ENCODE data around the gene OPCML. TPM values are rescaled to one million over a fixed set of nuclear protein-coding genes. Genes with fewer than 3 reads are reported as not detected.

OPCML gene
- total RNA-seq, 2 experiments from 2014 or later, result not detected

GRCh38 chr11:132855516-132855915, 676.8 kb downstream of the OPCML start:
- H3K27me3 Mint-ChIP-seq, result peaks cover 1% of the 10 kb centered on the region
- H3K9me3 Mint-ChIP-seq, result no peaks in the 10 kb centered on the region
- H3K36me3 Mint-ChIP-seq, result no peaks in the 10 kb centered on the region
- intact Hi-C loops (cut with micrococcal nuclease), result no loop called here
- CTCF ChIA-PET, result interaction anchor here (1.5 kb wide), 1 partner anchor 86 kb away, joined by 4 read pairs; no protein-coding TSS in a partner anchor
- no peak for DNase-seq
- H3K4me3 Mint-ChIP-seq, result no peak overlapping the region
- H3K27ac Mint-ChIP-seq, result no peak overlapping the region
- H3K4me1 Mint-ChIP-seq (ENCODE audit: low read depth), result no peaks in the 10 kb centered on the region
- POLR2A ChIA-PET, result no interaction called here

- Mint-ChIP-seq H3K27me3 (peaks cover 4% of the 10 kb centered on the region), H3K36me3 (no peaks in the 10 kb centered on the region), H3K27ac (no peak overlapping the region), H3K4me3 (no peak overlapping the region), H3K4me1 (ENCODE audit: low read depth) (no peaks in the 10 kb centered on the region), H3K9me3 (no peaks in the 10 kb centered on the region)
- ChIA-PET POLR2A (no interaction called here), CTCF (no interaction called here)
- DNase-seq, result no peak
- intact Hi-C loops (cut with micrococcal nuclease), result no loop called here
Observed at GRCh38 chr11:132853886-132854285, 678.4 kb downstream of the OPCML start.

GRCh38 chr11:132852361-132852760, 679.9 kb downstream of the OPCML start:
- Mint-ChIP-seq H3K4me1 (ENCODE audit: low read depth) (no peaks in the 10 kb centered on the region), H3K27me3 (peaks cover 2% of the 10 kb centered on the region), H3K9me3 (no peaks in the 10 kb centered on the region), H3K4me3 (no peak overlapping the region), H3K27ac (no peak overlapping the region), H3K36me3 (no peaks in the 10 kb centered on the region)
- intact Hi-C loops (cut with micrococcal nuclease), result no loop called here
- DNase-seq, result no peak
- CTCF ChIA-PET, result no interaction called here
- POLR2A ChIA-PET, result no interaction called here

- Mint-ChIP-seq H3K9me3 (no peaks in the 10 kb centered on the region), H3K27ac (no peak overlapping the region), H3K4me3 (no peak overlapping the region), H3K4me1 (ENCODE audit: low read depth) (no peaks in the 10 kb centered on the region), H3K27me3 (peaks cover 2% of the 10 kb centered on the region), H3K36me3 (no peaks in the 10 kb centered on the region)
- POLR2A ChIA-PET, result no interaction called here
- CTCF ChIA-PET, result no interaction called here
- DNase-seq, result no peak
- intact Hi-C loops (cut with micrococcal nuclease), result no loop called here
Observed at GRCh38 chr11:132851247-132851646, 681.1 kb downstream of the OPCML start.

GRCh38 chr11:132850266-132850665, 682.0 kb downstream of the OPCML start:
- intact Hi-C loops (cut with micrococcal nuclease), result no loop called here
- Mint-ChIP-seq H3K9me3 (no peaks in the 10 kb centered on the region), H3K4me3 (no peak overlapping the region), H3K27me3 (peaks cover 2% of the 10 kb centered on the region), H3K27ac (no peak overlapping the region), H3K4me1 (ENCODE audit: low read depth) (no peaks in the 10 kb centered on the region), H3K36me3 (no peaks in the 10 kb centered on the region)
- POLR2A ChIA-PET, result no interaction called here
- CTCF ChIA-PET, result no interaction called here
- DNase-seq, result no peak

- H3K9me3 Mint-ChIP-seq, result no peaks in the 10 kb centered on the region
Observed at GRCh38 chr11:132848336-132848735, 684.0 kb downstream of the OPCML start.

GRCh38 chr11:132846075-132846474, 686.2 kb downstream of the OPCML start:
- ChIA-PET POLR2A (no interaction called here), CTCF (no interaction called here)
- H3K27me3 Mint-ChIP-seq, result peaks cover 2% of the 10 kb centered on the region
- H3K36me3 Mint-ChIP-seq, result no peaks in the 10 kb centered on the region
- no peaks in the 10 kb centered on the region for H3K9me3 Mint-ChIP-seq
- no peak for DNase-seq
- intact Hi-C loops (cut with micrococcal nuclease), result no loop called here
- no peaks in the 10 kb centered on the region for H3K4me1 Mint-ChIP-seq (ENCODE audit: low read depth)
- H3K27ac Mint-ChIP-seq, result no peak overlapping the region
- H3K4me3 Mint-ChIP-seq, result no peak overlapping the region

More at GRCh38 chr11:132848336-132848735, 684.0 kb downstream of the OPCML start:
- intact Hi-C loops (cut with micrococcal nuclease), result no loop called here
- Mint-ChIP-seq H3K36me3 (no peaks in the 10 kb centered on the region), H3K4me3 (no peak overlapping the region), H3K27ac (no peak overlapping the region), H3K27me3 (peaks cover 2% of the 10 kb centered on the region), H3K4me1 (ENCODE audit: low read depth) (no peaks in the 10 kb centered on the region)
- POLR2A ChIA-PET, result no interaction called here
- no peak for DNase-seq
- CTCF ChIA-PET, result no interaction called here

- Mint-ChIP-seq H3K27ac (no peak overlapping the region), H3K9me3 (no peaks in the 10 kb centered on the region), H3K27me3 (peaks cover 2% of the 10 kb centered on the region), H3K36me3 (no peaks in the 10 kb centered on the region), H3K4me3 (no peak overlapping the region), H3K4me1 (ENCODE audit: low read depth) (no peaks in the 10 kb centered on the region)
- POLR2A ChIA-PET, result no interaction called here
- CTCF ChIA-PET, result no interaction called here
- intact Hi-C loops (cut with micrococcal nuclease), result no loop called here
- DNase-seq, result no peak
Observed at GRCh38 chr11:132844956-132845696, 687.2 kb downstream of the OPCML start.

- no peaks in the 10 kb centered on the region for H3K36me3 Mint-ChIP-seq
- no peaks in the 10 kb centered on the region for H3K4me1 Mint-ChIP-seq (ENCODE audit: low read depth)
- intact Hi-C loops (cut with micrococcal nuclease), result no loop called here
- no peaks in the 10 kb centered on the region for H3K27me3 Mint-ChIP-seq
- ChIA-PET POLR2A (no interaction called here), CTCF (no interaction called here)
- no peaks in the 10 kb centered on the region for H3K9me3 Mint-ChIP-seq
- no peak overlapping the region for H3K4me3 Mint-ChIP-seq
- no peak overlapping the region for H3K27ac Mint-ChIP-seq
- no peak for DNase-seq
Observed at GRCh38 chr11:132840660-132841059, 691.6 kb downstream of the OPCML start.

GRCh38 chr11:132840191-132840590, 692.1 kb downstream of the OPCML start:
- ChIA-PET POLR2A (no interaction called here), CTCF (no interaction called here)
- H3K4me3 Mint-ChIP-seq, result no peak overlapping the region
- H3K27me3 Mint-ChIP-seq, result no peaks in the 10 kb centered on the region
- no peak for DNase-seq
- H3K4me1 Mint-ChIP-seq (ENCODE audit: low read depth), result no peaks in the 10 kb centered on the region
- no peaks in the 10 kb centered on the region for H3K9me3 Mint-ChIP-seq
- H3K36me3 Mint-ChIP-seq, result no peaks in the 10 kb centered on the region
- intact Hi-C loops (cut with micrococcal nuclease), result no loop called here
- H3K27ac Mint-ChIP-seq, result no peak overlapping the region

- DNase-seq, result no peak
- Mint-ChIP-seq H3K36me3 (no peaks in the 10 kb centered on the region), H3K27me3 (no peaks in the 10 kb centered on the region), H3K9me3 (no peaks in the 10 kb centered on the region), H3K27ac (no peak overlapping the region), H3K4me3 (no peak overlapping the region), H3K4me1 (ENCODE audit: low read depth) (no peaks in the 10 kb centered on the region)
- intact Hi-C loops (cut with micrococcal nuclease), result no loop called here
- POLR2A ChIA-PET, result no interaction called here
- CTCF ChIA-PET, result no interaction called here
Observed at GRCh38 chr11:132839236-132839945, 692.9 kb downstream of the OPCML start.

GRCh38 chr11:132838627-132839026, 693.7 kb downstream of the OPCML start:
- POLR2A ChIA-PET, result no interaction called here
- Mint-ChIP-seq H3K9me3 (no peaks in the 10 kb centered on the region), H3K4me3 (no peak overlapping the region), H3K4me1 (ENCODE audit: low read depth) (no peaks in the 10 kb centered on the region), H3K27ac (no peak overlapping the region), H3K27me3 (no peaks in the 10 kb centered on the region), H3K36me3 (no peaks in the 10 kb centered on the region)
- CTCF ChIA-PET, result no interaction called here
- intact Hi-C loops (cut with micrococcal nuclease), result no loop called here
- DNase-seq, result no peak

- no peaks in the 10 kb centered on the region for H3K4me1 Mint-ChIP-seq (ENCODE audit: low read depth)
Observed at GRCh38 chr11:132831272-132831671, 701.0 kb downstream of the OPCML start.

More at GRCh38 chr11:132831272-132831671, 701.0 kb downstream of the OPCML start:
- no peak overlapping the region for H3K4me3 Mint-ChIP-seq
- peaks cover 2% of the 10 kb centered on the region for H3K27me3 Mint-ChIP-seq
- no peaks in the 10 kb centered on the region for H3K36me3 Mint-ChIP-seq
- DNase-seq, result no peak
- POLR2A ChIA-PET, result no interaction called here
- CTCF ChIA-PET, result no interaction called here
- no peak overlapping the region for H3K27ac Mint-ChIP-seq
- H3K9me3 Mint-ChIP-seq, result no peaks in the 10 kb centered on the region
- intact Hi-C loops (cut with micrococcal nuclease), result no loop called here

All from activated CD4-positive, alpha-beta memory T cell treated with anti-CD3 and anti-CD28 coated beads for 36 hours (primary cell).